Measurements from ENCODE around the gene PPIH.
"Not testable (repeated sequence)": the region's sequence is repeated elsewhere in the genome, so short reads cannot be mapped to it uniquely, and the experiment has no call there.

The PPIH gene

DNA sequence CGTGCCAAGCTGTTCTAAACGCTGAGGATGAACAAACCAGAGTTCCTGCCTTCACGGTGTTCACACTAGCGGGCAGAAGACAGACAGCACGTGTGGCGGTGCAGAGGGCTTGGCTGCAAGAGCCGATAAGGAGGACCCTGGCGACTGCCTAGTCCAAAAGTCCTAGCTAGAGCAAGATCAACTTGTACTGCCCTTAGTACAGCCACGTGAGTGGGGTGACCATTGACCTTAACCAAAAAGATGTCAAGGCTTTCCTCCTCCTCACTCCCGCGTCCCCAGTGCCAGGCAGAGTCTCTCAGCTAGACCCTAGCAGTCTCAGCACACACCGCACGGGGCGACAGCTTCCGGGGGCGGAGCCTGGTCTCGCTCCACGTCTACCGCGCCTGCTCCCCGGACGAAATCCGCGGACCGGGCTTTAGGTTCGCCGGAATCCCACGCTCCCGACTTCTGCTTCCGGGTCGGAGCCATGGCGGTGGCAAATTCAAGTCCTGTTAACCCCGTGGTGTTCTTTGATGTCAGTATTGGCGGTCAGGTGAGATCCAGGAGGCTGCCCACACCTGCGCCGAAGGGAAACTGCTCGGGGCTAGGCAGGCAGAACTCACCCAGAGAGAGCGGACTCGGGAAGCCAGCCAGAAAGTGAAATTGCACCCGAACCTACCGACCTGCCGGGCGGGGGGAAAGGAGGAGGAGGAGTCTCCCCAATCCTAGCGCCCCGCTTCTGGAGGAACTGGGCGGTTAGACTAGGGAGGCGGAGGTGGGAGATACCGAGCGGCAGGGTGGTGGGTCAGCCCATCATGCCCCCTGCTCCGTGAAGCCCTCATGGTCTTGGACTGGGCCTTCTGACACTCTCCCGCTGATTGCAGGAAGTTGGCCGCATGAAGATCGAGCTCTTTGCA, at the start of gene PPIH:
Gene PPIH, plus strand, starts transcription at position 443 of the 896 bp plus-strand sequence. Its CDS starts 24 bp downstream, at position 467.
- peak; percentile 88 for DNase-seq (ENCODE audit: low read depth)

DNA sequence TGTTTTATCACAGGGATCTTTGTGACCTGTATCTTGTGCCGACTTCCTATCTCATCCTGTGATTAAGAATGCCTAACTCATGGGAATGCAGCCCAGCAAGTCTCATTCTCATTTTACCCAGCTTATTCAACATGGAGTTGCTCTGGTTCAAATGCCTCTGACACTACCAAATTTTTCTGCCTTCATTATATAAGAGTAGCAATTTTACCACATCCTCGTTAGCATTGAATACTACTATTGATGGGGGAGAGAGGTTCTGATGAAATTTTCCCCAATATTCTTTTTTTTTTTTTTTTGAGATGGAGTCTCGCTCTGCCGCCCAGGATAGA, 44.5 kb upstream of the PPIH start:
- no peak for DNase-seq (ENCODE audit: low read depth)

DNA sequence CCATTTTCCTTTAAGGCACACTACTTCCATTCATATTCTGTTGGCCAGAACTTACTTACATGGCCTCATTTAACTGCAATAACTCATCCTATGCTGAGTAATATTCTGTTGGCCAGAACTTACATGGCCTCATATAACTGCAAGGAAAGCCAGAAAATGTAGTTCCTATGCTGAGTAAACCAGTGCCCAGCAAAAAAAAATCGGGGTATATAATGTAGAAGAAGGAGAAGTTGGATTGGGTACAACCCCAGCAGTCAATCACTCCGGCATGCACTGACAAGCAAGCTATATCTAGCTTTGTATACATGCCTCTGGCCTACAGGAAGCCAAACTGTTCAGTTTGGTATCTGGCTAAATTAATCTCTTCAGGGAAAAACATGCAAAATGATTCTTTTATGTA, 39.4 kb upstream of the PPIH start:
- peak; percentile 7 for DNase-seq (ENCODE audit: low read depth)

DNA sequence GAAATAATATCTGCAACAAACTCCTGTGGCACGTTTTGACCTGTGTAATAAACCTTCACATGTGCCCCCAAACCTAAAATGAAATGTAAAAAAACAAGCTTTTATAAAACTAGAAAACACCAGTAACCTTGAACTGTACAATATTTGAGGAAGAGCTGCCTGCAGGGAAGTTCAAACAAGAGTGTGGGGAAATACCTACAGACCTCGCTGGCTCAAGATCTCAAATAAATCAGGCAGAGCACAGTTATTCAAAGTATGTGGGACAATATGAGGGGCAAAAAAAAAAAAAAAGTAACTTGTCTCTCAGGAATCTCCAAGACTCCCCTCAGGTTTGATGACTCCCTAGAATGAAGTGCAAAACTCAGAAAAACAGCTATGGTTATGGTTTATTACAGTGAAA, 37.9 kb upstream of the PPIH start:
- peak; percentile 2 for DNase-seq (ENCODE audit: low read depth)

DNA sequence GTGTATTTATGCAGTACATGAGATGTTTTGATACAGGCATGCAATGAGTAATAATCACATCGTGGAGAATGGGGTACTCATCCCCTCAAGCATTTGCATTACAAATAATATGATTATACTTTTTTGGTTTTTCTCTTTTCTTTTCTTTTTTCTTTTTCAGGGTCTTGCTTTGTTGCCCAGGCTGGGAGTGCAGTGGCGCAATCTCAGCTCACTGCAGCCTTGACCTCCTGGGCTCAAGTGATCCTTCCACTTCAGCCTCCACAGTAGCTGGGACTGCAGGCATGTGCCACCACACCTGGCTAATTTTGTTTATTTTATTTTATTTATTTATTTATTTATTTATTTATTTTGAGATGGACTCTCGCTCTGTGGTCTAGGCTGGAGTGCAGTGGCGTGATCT, 37.0 kb upstream of the PPIH start:
- DNase-seq (ENCODE audit: low read depth), result not testable (repeated sequence)

DNA sequence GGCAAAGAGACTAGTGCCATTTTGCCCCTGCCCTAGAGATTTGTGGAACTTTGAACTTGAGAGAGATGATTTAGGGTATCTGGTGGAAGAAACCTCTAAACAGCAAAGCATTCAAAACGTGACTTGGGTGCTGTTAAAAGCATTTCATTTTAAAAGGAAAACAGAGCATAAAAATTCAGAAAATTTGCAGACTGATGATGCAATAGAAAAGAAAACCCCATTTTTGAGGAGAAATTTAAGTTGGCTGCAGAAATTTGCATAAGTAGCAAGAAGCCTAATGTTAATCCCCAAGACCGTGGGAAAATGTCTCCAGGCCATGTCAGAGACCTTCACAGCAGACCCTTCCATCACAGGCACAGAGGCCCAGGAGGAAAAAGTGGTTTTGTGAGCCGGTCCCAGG, 31.0 kb upstream of the PPIH start:
- not testable (repeated sequence) for DNase-seq (ENCODE audit: low read depth)

DNA sequence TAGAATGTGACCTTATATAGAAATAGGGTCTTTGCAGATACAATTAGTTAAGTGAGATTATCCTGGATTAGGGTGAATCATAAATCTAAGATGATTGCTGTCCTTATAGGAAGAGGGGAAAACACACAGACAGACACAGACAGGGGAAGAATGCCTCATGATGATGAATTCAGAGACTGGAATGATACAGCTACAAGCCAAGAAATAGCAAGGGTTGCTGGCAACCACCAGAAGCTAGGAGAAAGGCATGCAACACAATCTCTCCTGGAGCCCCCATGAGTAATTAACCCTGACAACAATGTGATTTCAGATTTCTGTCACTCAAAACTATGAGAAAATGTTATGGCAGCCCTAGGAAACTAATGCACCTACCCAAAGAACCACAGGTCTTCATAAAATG, 19.1 kb upstream of the PPIH start:
- DNase-seq (ENCODE audit: low read depth), result peak; percentile 42

DNA sequence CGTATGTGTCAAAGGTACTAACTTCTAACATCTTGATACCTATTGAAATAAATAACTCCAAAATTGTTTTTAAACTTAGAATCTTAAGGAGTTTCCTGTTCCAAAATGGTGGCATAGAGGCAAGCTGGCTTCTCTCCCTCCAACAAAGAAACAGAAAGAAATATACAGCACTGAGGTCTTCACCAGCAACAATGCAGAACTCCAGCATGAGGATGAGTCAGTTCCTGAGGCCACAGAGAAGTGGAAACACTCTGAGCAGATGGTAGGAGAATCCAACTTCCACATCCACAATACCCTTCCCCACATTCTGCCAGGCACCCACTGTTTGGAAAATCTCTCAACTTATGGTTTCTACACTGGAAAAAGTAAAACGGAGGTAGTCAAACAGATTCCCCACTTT, 12.2 kb upstream of the PPIH start:
- DNase-seq (ENCODE audit: low read depth), result no peak

DNA sequence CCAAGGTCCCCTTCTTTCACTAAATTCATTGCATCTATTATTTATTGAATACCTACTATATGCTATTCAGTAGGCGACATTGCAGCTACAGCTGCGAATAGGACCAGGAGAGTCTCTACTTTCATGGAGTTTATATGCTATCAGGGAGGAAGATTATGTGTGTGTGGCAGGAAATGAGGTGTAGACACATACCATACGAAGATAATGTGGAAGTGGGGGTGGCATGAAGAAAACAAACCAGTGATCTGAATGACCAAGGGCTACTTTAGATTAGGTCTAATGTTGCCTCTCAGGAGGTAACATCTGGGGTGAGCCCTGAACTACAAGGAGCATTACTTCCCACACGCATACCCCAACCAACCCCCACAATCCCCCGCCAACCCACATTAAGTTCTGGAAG, 1.0 kb upstream of the PPIH start:
- DNase-seq (ENCODE audit: low read depth), result no peak

DNA sequence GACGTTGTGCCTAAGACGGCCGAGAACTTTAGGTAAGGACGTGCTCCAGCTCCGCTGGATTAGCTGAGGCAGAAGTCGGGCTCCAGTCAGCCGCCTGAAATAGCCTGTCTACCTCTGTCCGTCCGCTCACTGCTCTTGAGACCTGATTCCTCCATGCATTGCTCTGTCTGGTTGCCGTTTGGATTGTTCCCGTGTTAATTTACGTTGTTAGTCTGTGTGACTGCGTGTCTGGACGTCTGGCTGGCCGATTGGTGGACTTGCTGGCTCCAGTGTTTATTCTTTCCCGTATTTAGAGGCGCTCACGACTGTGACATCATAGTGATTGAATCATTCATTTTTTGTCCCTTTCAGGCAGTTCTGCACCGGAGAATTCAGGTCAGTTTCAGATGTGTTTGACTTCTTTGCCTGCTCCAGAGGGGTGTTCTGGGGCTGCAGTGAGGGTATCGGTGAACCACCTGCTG, 684 bp downstream of the PPIH start:
- DNase-seq (ENCODE audit: low read depth), result peak; percentile 21

DNA sequence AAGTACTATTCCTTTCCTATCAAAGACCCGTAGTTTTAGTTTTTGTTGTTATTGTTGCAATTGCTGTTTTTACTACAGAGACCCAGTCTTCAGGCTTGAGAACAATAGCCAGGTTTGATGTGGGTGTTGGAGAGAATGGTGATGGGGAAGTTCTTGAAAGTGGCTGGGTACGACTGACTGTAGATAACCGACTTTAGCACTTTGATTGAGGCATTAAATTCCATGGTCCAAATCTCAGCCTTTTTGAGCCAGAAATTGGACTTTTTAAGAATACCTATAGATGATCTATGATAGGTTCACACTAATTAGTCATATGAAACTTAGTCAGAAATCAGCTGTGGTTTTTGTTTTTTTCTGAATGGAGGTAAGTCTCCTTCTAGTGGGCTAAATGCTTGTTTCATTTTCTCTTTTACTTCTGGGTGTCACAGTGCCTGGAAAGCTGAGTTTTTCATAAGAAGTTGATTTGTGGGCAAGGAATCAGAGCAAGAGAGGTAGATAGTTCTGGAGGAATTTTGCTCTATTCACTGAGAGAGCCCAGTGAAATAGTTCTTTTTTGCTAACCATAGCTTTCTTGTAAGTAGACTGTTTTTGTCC, 2.8 kb downstream of the PPIH start:
- DNase-seq (ENCODE audit: low read depth), result no peak

DNA sequence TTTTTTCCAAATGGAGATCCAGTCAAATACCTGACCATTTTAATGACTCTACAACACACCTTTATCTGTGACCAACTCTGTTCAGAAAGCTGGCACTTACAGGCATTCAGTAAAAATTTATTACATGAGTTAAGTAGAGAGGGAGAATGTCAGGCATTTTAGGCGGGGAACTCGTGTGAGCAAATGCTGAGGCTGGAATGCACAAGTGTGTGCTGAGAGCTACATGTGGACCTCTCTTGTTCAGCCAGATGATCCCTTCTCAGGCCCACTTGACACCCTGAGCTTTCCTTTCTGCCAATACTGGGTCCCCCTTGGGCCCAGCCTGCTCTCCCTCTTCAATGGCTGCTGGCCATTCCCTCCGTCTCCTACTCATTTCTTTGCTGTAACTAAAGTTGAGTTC, 11.7 kb downstream of the PPIH start:
- DNase-seq (ENCODE audit: low read depth), result no peak

DNA sequence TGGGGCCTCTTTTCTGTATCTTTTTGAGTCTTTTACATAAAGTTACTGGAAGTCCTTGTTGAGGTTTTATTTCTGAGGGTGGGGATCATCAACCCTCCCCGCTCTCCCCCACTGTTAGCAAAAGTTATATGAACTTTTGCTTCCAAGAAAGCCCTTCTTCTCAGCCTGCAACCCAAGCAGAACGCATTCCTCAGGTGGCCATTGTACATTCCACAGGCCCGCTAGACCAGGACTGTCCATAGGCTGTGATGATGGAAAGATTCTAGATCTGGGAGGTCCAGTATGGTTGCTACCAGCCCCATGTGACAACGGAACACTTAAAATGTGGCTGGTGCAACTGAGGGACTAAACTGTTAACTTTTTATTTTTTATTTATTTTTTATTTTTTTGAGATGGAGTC, 12.2 kb downstream of the PPIH start:
- DNase-seq (ENCODE audit: low read depth), result no peak

DNA sequence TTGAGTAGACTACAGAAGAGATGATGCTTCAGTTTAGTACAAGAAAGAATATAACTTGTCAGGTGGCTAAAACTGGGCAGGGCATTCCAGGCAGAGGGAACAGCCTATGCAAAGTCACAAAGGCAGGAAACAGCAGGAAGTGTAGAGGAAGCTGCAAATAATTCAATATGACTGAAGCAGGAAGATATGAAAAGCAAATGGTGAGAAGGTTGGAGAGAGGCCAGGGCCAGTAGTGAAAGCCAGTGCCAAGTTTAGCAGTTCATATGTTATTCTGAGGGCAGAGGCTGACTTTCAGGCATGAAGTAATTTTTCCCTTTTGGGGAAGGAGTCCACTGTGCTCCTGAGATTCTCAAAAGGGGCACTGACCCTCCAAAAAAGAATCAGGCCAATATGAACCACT, 16.0 kb downstream of the PPIH start:
- DNase-seq (ENCODE audit: low read depth), result no peak

DNA sequence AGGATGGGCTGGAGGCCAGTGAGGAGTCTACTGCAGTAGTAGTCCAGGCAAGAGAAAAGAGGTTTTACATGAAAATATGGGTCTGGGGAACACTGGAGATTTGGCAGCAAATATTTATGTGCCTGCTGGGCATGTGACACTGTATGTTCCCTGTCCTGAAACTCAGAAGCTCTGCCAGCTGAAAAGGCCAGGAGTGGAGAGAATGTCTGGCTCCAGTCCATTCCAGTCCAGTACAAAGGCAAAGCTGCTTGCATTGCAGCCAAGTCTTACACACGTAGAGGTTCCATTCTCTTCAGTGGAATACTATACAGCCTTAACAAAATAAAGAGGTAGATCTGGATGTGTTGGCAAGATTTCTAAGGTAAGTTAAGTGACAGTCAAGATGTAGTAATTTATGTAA, 16.5 kb downstream of the PPIH start:
- DNase-seq (ENCODE audit: low read depth), result no peak

DNA sequence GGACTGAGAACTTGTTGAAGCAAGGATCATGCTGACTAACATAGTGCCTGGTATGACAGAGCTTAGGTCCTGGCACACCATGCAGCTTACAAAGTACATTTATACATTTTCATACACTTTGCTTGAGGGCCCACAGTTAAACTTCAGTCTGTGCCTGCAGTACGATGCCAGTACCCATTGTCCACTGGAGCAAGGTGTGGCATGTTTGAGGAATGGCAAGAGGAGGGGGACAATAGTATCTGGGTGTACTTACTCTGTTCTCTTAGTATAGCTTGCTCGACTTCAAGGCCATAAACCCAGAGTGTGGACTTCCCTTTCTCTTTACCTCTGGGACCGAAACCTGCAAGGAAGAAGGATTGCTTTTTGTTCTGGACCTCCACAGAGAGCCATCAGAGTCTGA, 17.2 kb downstream of the PPIH start:
- DNase-seq (ENCODE audit: low read depth), result no peak

DNA sequence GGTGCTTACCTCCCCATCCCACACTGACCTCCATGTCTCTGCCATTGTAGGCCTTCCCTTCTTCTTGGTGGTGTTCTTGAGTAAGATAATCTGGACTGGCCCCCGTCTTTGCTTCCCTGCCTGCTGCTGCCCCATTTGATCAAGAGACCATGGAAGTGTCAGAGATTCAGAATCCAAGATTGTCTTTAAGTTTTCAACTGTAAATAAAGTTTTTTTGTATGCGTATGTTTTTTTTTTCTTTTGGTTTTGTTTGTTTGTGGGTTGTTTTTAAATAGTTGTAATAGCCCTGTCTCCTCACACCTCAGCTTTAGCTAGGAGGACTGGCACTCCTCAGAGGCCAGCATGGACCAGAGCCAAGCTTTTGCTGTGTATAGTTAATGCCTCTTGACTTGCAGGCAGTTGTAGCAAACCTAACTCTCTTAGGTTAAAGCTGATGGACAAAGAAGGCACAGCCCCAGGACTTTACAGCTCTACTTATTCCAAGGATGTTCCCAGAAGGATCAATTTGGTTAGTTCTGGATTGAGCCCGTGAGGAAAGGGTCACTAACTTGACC, 18.4 kb downstream of the PPIH start:
- DNase-seq (ENCODE audit: low read depth), result no peak

DNA sequence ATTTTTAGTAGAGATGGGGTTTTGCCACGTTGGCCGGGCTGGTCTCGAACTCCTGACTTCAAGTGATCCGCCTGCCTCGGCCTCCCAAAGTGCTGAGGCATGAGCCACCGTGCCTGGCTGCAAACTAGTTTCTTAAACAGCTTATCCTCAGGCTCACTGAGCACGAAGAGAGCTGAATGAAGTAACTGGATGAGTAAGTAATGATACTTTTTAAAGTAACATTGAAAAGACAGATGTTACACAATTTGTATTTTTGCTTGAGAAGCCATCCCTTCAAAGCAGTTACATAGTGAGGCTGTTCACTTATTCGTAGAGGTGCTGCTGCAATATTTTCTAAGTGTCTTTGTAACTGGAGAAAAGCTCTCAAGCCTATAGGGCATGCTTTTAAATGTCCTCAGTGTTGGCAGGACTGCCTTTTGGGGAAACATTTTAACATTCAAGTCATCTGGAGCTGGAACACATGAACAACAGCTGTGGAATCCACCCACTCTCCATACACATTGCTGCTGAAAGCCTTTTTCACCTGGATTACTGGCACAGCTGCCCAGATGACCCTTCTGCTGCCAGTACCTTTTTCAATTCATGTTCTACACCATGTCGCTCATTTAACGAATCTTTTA, 21.3 kb downstream of the PPIH start:
- DNase-seq (ENCODE audit: low read depth), result peak; percentile 71

DNA sequence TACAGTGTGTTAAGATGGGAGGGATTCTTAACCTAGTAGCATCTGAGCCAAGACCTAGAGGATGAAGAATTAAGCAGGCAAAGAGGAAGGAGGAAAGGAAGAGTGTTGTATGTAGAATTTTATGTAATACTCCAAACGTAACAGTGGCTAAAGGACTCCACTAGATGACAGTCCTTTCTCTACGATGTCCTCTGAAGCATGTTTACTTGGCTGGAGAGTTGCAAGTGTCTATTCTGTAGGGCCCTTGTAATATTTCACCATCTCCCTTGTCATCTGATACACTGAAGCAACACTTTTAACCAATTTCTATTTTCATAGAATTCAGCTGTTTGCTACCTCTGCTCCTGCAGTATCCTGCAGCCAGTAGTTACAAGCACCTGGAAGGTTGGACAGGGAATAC, 21.8 kb downstream of the PPIH start:
- no peak for DNase-seq (ENCODE audit: low read depth)

DNA sequence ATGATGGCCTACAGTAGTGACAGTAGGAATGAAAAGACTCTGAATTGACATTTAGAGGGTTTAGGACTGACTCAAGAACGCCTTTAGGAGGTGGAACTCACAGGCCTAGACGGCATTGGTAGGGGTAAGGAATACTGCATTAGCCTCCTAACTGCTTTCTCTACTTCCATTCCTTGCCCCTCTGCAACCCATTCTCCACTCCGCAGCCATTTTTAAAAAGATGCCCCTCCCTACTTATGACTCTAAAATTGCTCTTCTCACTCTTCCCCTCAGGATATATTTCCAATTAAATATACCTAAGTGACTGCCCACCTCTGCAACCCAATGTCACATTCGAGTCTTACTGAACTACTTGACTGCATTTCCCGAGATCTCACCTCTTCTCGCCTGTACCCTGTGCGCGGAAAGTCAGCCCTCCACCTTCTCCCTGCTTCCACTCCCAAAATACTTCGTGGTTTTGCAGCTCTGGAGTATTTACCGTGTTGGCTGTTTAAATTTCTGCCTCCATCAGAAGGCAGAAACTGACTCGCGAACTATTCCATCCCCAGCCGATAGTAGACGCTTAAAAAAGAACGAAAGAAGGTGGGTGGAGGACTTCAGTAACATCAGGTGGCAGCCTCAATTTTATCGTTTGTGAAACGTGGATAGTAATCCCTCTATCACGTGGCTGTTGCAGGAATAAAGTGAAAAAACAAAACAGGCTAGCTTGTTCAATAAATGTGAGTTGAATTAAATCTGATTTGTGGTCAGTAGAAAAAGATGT, 22.9 kb downstream of the PPIH start:
- DNase-seq (ENCODE audit: low read depth), result peak; percentile 35

DNA sequence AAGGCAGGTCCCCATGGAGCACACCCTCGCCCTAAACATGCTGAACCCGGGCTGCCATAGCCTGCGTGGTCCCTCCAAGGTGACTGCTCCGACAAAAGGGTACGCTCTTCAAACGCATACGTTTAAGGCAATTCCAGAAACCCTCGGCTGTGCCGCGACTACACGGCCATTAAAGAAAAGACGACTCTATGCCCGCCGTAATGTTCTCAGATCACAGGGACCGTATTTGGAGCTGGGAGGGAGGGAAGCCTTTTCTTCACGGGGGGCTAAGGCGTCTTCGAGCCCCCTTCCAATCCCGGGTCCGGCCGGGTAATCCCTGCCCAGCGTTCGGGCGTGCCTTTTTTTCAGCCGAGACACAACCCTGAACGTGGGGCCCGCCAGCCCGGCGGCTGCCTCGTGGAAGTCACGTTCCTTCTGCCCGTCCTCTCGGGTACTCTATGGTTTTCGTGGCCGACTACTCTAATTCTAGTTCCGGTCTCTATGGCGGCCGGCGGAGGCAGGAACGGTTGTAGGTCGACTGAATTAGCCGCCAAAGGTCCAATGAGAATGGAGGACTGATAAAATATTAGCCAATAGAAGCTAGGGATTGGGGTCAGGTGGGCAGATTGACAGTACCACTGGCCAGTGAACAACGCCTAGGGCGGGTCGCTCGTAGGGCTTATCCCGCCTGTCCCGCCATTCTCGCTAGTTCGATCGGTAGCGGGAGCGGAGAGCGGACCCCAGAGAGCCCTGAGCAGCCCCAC, 23.7 kb downstream of the PPIH start, which contains the start of gene YBX1:
Gene YBX1, plus strand, starts transcription at position 678 of the 743 bp plus-strand sequence. CDS start 148 bp downstream, outside the sequence.
- DNase-seq (ENCODE audit: low read depth), result peak; percentile 99

DNA sequence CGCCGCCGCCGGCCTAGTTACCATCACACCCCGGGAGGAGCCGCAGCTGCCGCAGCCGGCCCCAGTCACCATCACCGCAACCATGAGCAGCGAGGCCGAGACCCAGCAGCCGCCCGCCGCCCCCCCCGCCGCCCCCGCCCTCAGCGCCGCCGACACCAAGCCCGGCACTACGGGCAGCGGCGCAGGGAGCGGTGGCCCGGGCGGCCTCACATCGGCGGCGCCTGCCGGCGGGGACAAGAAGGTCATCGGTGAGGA, 24.2 kb downstream of the PPIH start:
- not testable (repeated sequence) for DNase-seq (ENCODE audit: low read depth)

Measured in amniotic epithelial cell (primary cell).